ENCODE measurements around the gene HNRNPD.

- no peak for TF ChIP-seq CTCF (IDR thresholded peaks at IDR 0.05; ENCODE audit: poor library complexity, severe bottlenecking)
- TF ChIP-seq REST (IDR thresholded peaks at IDR 0.05; ENCODE audit: borderline replicate concordance): no peak
- TF ChIP-seq EP300 (conservative IDR thresholded peaks at IDR 0.05; ENCODE audit: poor library complexity, severe bottlenecking): no peak
- TF ChIP-seq EZH2 (IDR thresholded peaks at IDR 0.05; ENCODE audit: borderline replicate concordance, insufficient read depth, low read length, poor library complexity, severe bottlenecking): no peak
- no peak for TF ChIP-seq POLR2AphosphoS5 (IDR thresholded peaks at IDR 0.05)
- TF ChIP-seq TAF1 (IDR thresholded peaks at IDR 0.05; ENCODE audit: low read depth): no peak
- no peak for TF ChIP-seq RAD21 (conservative IDR thresholded peaks at IDR 0.05)
Observed at GRCh38 chr4:82380344-82380743, 6.6 kb upstream of the HNRNPD start.
